Neural progenitor cell (in vitro differentiated cells): Measurements from ENCODE around the gene EXOC6B.

Experiments used
- EZH2 ChIP-seq: fragments of 200-600 bp; sonication (generic); IDR thresholded peaks from 2 replicates; pipeline ENCODE4 v1.6.1; 2017; ENCODE audit warnings: antibody characterized with exemption, mild to moderate bottlenecking, moderate library complexity
- EZH2phosphoT487 ChIP-seq: fragments of 200-600 bp; sonication (generic); IDR thresholded peaks from 2 replicates; pipeline ENCODE4 v1.6.1; 2017; ENCODE audit warnings: antibody characterized with exemption
- TF ChIP-seq, protein P1 (sequence below): fragments of 200-600 bp; sonication (generic); IDR thresholded peaks from 2 replicates; pipeline ENCODE4 v1.5.1; 2017; ENCODE audit warnings: antibody characterized with exemption, mild to moderate bottlenecking

DNA sequence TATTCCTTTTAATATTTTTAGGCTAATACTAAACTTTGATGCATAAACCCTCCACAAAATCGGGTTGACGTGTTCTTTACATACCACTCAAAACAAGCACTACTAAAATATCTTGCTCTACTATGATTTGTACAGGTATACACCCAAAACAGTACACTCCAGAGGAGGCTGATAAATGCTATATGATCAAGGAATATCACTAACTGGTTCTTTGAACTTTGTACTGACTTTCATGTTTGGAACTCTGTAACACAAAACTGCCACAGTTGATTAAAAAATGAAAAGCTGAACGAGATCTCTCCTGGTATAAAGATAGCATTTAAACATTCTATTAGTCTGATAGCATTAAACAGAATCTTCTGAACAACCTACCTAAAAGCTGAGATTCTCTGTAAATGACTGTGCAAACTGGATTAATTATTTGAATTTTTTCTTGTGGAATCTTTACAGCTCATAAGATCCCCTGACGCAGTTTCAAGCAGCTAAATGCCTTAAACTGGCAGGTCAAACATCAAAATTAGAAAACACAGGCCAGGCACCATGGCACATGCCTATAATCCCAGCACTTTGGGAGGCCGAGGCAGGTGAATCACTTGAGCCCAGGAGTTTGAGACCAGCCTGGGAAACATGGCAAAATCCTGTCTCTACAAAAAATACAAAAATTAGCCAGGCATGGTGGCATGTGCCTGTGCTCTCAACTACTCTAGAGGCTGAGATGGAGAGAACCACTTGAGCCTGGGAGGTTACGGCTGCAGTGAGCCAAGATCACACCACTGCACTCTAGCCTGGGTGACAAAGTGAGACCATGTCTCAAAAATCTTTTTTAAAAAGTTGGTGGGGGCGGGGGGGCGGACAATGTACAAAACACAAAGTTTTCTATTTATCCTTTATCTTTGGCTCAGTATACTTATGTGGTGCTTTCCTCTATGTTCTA is 150.6 kb downstream of the EXOC6B start:
- TF ChIP-seq, protein P1, sequence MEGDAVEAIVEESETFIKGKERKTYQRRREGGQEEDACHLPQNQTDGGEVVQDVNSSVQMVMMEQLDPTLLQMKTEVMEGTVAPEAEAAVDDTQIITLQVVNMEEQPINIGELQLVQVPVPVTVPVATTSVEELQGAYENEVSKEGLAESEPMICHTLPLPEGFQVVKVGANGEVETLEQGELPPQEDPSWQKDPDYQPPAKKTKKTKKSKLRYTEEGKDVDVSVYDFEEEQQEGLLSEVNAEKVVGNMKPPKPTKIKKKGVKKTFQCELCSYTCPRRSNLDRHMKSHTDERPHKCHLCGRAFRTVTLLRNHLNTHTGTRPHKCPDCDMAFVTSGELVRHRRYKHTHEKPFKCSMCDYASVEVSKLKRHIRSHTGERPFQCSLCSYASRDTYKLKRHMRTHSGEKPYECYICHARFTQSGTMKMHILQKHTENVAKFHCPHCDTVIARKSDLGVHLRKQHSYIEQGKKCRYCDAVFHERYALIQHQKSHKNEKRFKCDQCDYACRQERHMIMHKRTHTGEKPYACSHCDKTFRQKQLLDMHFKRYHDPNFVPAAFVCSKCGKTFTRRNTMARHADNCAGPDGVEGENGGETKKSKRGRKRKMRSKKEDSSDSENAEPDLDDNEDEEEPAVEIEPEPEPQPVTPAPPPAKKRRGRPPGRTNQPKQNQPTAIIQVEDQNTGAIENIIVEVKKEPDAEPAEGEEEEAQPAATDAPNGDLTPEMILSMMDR = no peak
- TF ChIP-seq EZH2 = no peak
- TF ChIP-seq EZH2phosphoT487 = no peak
